Transverse colon (tissue), 3 donors: ENCODE measurements around the gene AGRN.

Experiments used
- CTCF ChIP-seq, 5 experiments: fragments of 200-600 bp in 3 of 5; fragments of 450-650 bp in 2 of 5; sonication (generic) in 3 of 5; IDR thresholded peaks; 1 replicate in 2 of 5; 2 replicates in 3 of 5; pipeline ENCODE4 v1.5.1; 2016 to 2017; ENCODE audit warnings: antibody characterized with exemption in 5 of 5, inconsistent platforms in 3 of 5, mild to moderate bottlenecking in 2 of 5, moderate library complexity in 1 of 5
- EP300 ChIP-seq: sonication (generic); formaldehyde crosslinking; IDR thresholded peaks from one replicate; pipeline ENCODE4 v1.6.1; 2017; ENCODE audit warnings: antibody characterized with exemption, low read depth
- POLR2A ChIP-seq: fragments of 450-650 bp; IDR thresholded peaks from one replicate; pipeline ENCODE4 v1.6.1; 2016; ENCODE audit warnings: antibody characterized with exemption, mild to moderate bottlenecking, moderate library complexity

GRCh38 chr1:1062348-1063163 is 42.6 kb downstream of the AGRN start:
- TF ChIP-seq CTCF (IDR thresholded peaks at IDR 0.05), result no peak
- no peak for TF ChIP-seq EP300
- TF ChIP-seq POLR2A, result no peak
